Cardiac fibroblast (primary cell): Measurements from ENCODE around the gene RNF150.
A peak's percentile ranks its signal among the peaks of the same experiment; 100 is the strongest.

Experiments
- DNase-seq, 2 donors: peaks; one replicate each; pipeline versions ENCODE4 v3.0.0 to v3.0.0-alpha.2; 2010; ENCODE audit warnings: low read depth in 2 of 2
- H3K4me3 ChIP-seq, 2 donors: replicated peaks in 1 of 2; 1 replicate in 1 of 2; 2 replicates in 1 of 2; pipeline ENCODE4 v1.5.1; 2011; ENCODE audit warnings: low read depth in 2 of 2, low read length in 2 of 2, mild to moderate bottlenecking in 2 of 2, moderate library complexity in 1 of 2
- TF ChIP-seq, protein P1 (sequence below): IDR thresholded peaks from one replicate; pipeline ENCODE4 v1.5.1; 2011; ENCODE audit warnings: low read depth, mild to moderate bottlenecking, low read length, inconsistent platforms

RNF150 gene

DNA sequence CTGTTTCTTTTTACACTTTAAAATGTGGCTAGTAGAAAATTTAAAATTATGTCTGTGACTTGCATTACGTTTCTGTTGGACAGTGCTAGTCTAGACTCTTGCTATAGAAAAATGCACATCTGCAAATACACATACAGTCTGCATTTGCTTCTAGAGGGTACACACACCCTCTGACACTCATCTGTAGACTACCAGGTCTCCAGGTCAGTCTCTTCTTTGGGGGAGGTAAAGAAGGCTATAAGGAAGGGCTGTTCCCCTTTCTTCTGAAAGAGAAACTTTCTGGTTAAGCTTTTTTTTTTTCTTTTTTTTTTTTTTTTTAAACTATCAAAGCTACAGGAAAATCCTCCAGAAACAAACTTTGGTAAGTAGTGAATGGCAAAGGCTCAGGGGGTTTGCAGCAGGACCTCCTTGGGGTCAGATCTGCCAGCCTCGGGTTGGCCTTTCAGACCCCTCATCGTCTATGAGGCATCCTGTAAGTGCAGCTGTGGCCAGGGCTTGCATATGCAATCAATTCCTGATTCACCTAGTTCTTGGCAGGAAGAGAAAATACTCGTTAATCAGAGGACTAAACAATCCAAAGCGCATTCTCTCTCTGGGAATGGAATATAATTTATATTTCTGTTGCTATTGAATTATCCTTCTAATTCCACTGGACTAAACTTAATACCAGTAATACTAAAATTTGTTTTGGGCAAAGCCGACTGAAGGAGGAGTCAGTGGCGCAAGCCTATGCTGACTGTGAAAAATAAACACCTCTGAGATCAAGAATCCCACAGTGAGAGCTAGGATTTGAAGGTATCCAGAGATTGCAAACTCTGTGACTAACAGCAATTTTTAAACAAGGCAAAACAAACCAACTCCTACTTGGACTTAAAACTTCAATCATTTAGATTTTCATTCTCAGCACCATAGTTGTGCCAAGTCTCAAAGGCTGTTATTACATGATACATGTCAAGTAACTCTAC, 267.7 kb downstream of the RNF150 start:
- no peak overlapping the region for H3K4me3 ChIP-seq
- DNase-seq: no peak
- TF ChIP-seq, protein P1, sequence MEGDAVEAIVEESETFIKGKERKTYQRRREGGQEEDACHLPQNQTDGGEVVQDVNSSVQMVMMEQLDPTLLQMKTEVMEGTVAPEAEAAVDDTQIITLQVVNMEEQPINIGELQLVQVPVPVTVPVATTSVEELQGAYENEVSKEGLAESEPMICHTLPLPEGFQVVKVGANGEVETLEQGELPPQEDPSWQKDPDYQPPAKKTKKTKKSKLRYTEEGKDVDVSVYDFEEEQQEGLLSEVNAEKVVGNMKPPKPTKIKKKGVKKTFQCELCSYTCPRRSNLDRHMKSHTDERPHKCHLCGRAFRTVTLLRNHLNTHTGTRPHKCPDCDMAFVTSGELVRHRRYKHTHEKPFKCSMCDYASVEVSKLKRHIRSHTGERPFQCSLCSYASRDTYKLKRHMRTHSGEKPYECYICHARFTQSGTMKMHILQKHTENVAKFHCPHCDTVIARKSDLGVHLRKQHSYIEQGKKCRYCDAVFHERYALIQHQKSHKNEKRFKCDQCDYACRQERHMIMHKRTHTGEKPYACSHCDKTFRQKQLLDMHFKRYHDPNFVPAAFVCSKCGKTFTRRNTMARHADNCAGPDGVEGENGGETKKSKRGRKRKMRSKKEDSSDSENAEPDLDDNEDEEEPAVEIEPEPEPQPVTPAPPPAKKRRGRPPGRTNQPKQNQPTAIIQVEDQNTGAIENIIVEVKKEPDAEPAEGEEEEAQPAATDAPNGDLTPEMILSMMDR: no peak

DNA sequence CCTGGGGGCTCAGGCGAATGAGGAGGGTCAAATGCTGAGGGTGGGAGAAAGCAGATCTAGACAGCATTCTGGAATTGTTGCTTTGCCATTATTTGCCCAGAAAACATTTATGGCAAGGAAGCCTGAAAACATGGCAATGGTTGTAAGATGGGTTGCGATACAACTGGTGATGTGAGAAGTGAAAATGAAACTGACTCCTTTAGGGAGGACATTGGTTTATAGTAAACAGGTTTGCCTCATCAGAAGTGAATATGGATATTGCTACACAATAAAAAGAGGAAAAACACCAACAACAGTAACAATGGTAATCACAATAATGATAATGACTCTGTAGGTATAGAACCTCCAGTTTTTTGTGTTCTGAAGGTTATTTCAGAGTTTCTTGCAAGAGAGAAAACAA, 270.1 kb downstream of the RNF150 start:
- DNase-seq: no peak
- TF ChIP-seq, protein P1: no peak
- H3K4me3 ChIP-seq: no peak overlapping the region

DNA sequence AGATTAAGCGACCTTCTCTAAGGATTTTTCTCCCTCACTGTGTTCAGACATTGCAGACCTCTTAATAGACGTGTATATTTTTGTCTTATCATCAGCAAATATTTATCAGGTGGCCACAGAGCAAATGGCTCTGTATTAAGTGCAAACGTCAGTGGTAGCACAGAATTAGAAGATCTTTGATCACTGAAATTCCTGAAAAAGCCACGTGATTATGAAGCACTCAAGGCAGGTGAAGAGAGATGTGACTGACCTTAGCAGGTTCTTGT, 271.2 kb downstream of the RNF150 start:
- no peak for DNase-seq
- no peak overlapping the region for H3K4me3 ChIP-seq
- TF ChIP-seq, protein P1: no peak

DNA sequence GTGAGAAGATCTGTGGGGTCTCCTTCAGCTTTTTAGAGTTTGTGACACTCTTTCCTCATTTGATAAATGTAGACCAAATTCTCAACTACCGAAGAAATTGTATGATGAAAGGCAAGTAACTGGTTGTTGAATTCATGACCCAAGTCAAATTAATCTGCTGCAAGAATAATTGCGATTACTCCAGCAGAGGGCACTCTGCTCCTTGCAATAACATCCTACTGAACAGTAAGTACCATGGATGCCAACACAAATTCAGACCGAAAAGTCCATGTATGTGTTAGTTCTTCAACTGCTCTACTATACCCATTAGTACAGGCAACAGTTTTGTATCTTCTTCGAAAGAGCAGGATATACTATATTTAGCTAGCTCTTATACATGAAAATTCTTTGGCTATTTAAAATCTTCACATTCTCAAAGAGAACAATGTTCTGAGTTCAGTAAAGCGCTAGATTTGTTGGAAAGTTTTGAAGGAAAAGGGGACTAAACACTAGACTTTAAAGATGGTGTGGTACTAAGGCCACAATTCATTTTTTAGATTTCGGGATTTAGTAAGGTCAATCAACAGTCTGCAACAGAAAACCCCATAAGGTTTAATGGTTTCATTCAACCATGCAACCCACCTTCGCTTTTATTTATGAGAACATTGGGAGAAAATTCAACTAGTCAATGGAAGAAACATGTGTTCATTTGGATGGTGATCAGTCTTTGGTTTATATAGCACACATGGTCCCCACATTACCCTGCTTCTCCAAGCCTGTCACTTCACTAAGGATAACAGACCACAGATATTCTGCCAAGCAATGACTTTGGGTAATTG, 271.7 kb downstream of the RNF150 start:
- DNase-seq: peak; percentile 91 to 93
- TF ChIP-seq, protein P1: peak; percentile 64
- H3K4me3 ChIP-seq: no peak overlapping the region

DNA sequence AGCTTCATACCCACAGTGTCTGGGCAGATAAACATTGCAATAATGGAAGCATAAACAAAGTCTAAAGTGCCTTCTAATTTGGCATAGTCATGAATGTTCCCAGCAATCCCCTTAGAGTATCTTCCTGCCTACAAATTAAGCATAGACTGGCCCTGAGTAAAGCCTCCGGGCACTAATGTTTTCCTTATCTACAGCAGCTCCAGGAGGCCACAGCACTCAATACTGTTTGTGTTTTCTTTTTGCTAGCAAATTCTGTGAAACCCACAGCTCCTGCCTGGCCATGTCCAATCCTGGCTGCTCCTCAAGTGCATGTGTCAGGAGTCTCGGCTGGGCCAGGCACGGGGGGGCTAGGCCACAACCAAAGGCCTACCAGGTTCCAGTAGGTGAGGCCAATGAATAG, 274.4 kb downstream of the RNF150 start:
- peak in 1 of 2 donors; percentile 13 for DNase-seq
- TF ChIP-seq, protein P1: no peak
- H3K4me3 ChIP-seq: no peak overlapping the region

DNA sequence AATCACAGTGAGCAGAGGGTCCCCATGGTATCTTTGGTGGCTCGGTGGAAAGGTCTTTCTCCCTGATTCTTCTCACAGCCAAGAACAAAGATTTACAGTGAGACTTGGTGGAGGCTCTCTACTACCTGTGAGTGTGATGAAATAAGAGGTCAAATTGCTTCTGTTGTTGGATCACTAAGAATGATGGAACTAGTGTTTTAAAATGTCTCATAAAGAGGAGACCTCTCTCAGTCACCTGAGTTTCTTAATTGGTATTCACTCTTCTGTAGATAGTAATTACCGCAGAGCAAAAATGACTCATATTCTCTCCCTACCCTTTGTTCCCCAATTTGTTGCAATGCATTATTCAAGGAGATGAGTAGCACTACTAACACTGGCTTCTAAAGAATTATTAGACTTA, 276.2 kb downstream of the RNF150 start:
- TF ChIP-seq, protein P1: no peak
- no peak for DNase-seq
- no peak overlapping the region for H3K4me3 ChIP-seq
